Hepatocyte (in vitro differentiated cells): ENCODE results near the gene FLACC1. TPM values are rescaled to one million over a fixed set of nuclear protein-coding genes. Genes with fewer than 3 reads are reported as not detected.

Experiments
- polyA plus RNA-seq: library from polyadenylated mRNA; unstranded; fragments of >200 nt; fragmentation: Nextera tagmentation; extraction: Ambion mirVana; gene quantifications from 2 replicates; pipeline ENCODE4 v1.2.1, GENCODE V29; 2016
- total RNA-seq: library from RNA; depleted of rRNA; stranded (reverse); fragments of >200 nt; gene quantifications from 2 replicates; pipeline ENCODE4 v1.2.3, GENCODE V29; 2014

Gene FLACC1
- total and polyA plus RNA-seq, 2 experiments from 2014 or later = 0.34 to 0.80 TPM

Other genes starting within 250 kb of the FLACC1 start
- 60.6 and 65.9 TPM in 2 replicates for gene CFLAR, start 241.2 kb downstream of the FLACC1 start, total RNA-seq
- 46.0 and 54.1 TPM in 2 replicates for gene CFLAR, start 241.2 kb downstream of the FLACC1 start, polyA plus RNA-seq
- 7.2 and 11.0 TPM in 2 replicates for gene CASP10, start 174.2 kb downstream of the FLACC1 start, total RNA-seq
- 1.6 and 2.0 TPM in 2 replicates for gene CASP10, start 174.2 kb downstream of the FLACC1 start, polyA plus RNA-seq
- 24.4 and 27.7 TPM in 2 replicates for gene CASP8, start 96.8 kb downstream of the FLACC1 start, total RNA-seq
- 14.6 and 17.1 TPM in 2 replicates for gene CASP8, start 96.8 kb downstream of the FLACC1 start, polyA plus RNA-seq
- 26.7 and 30.0 TPM in 2 replicates for gene TRAK2, start 94.1 kb upstream of the FLACC1 start, total RNA-seq
- gene TRAK2, start 94.1 kb upstream of the FLACC1 start, polyA plus RNA-seq = 6.8 and 9.2 TPM in 2 replicates
- gene STRADB, start 94.4 kb upstream of the FLACC1 start, total RNA-seq = 62.5 and 70.8 TPM in 2 replicates
- gene STRADB, start 94.4 kb upstream of the FLACC1 start, polyA plus RNA-seq = 64.8 and 68.3 TPM in 2 replicates